ENCODE measurements around the gene PPP1R26. TPM values are rescaled to one million over a fixed set of nuclear protein-coding genes. Genes with fewer than 3 reads are reported as not detected.
A peak's percentile ranks its signal among the peaks of the same experiment; 100 is the strongest.

The PPP1R26 gene
- polyA plus RNA-seq, 1 of the 3 experiments (the other 2 are of a cell fraction): 20.1 TPM

- Histone ChIP-seq H3K9me3 (no peaks in the 10 kb centered on the region), H3K79me2 (ENCODE audit: insufficient read depth) (peaks cover 19% of the 10 kb centered on the region), H4K20me1 (ENCODE audit: insufficient read depth) (peaks cover 22% of the 10 kb centered on the region), H3K4me3 (ENCODE audit: low read depth in 2 of 2, low read length in 1 of 2) (no peak overlapping the region), H3K9ac (no peak overlapping the region), H3F3A (replicated peaks; ENCODE audit: insufficient read depth) (no peaks in the 10 kb centered on the region), H2AFZ (ENCODE audit: low read depth) (no peak overlapping the region), H3K9me2 (no peaks in the 10 kb centered on the region), H3K27me3 (ENCODE audit: insufficient read depth) (no peaks in the 10 kb centered on the region), H3K4me1 (ENCODE audit: control insufficient read depth in 1 of 2, insufficient read depth in 2 of 2, low read depth in 1 of 2, low read length in 1 of 2) (peaks cover 6 to 19% of the 10 kb centered on the region in 2 experiments; a peak in 3 of 4 replicates), H3K4me2 (no peak overlapping the region), H3K27ac (ENCODE audit: low read depth in 2 of 2, low read length in 1 of 2) (no peak overlapping the region; a peak in 1 of 4 replicates), H3K36me3 (replicated peaks in 1 of 2; ENCODE audit: control insufficient read depth in 1 of 2, insufficient read depth in 2 of 2, low read length in 1 of 2) (peaks cover 3 to 33% of the 10 kb centered on the region in 2 experiments)
- CTCF ChIA-PET: interaction anchor here (0.6 to 2.4 kb wide), 18 partner anchors 9 to 134 kb away, joined by 3 to 23 read pairs (median 5); no protein-coding TSS in a partner anchor
- POLR2A ChIA-PET: interaction anchor here (2.3 kb wide), 1 partner anchor 23 kb away, joined by 8 read pairs; no protein-coding TSS in a partner anchor
- WGBS (ENCODE audit: low lambda C conversion rate): 94% methylated on average over 28 of the region's 41 CpGs
- TF ChIP-seq CTCF (IDR thresholded peaks at IDR 0.05) (no peak), POLR2AphosphoS5 (IDR thresholded peaks at IDR 0.05; ENCODE audit: low read depth, low read length) (no peak), JUND (IDR thresholded peaks at IDR 0.05) (no peak), GATA2 (CRISPR knock-in tag; IDR thresholded peaks at IDR 0.05) (no peak), FOXJ3 (CRISPR knock-in tag; IDR thresholded peaks at IDR 0.05) (no peak)
- DNase-seq: no peak
Observed at GRCh38 chr9:135503371-135504261, 24.0 kb downstream of the PPP1R26 start.

GRCh38 chr9:135504262-135505243 is 25.0 kb downstream of the PPP1R26 start:
- Histone ChIP-seq H3K9me3 (no peaks in the 10 kb centered on the region), H4K20me1 (ENCODE audit: insufficient read depth) (peaks cover 22% of the 10 kb centered on the region), H3K9me2 (no peaks in the 10 kb centered on the region), H3K36me3 (replicated peaks in 1 of 2; ENCODE audit: control insufficient read depth in 1 of 2, insufficient read depth in 2 of 2, low read length in 1 of 2) (peaks cover 3 to 33% of the 10 kb centered on the region in 2 experiments), H2AFZ (ENCODE audit: low read depth) (no peak overlapping the region), H3K79me2 (ENCODE audit: insufficient read depth) (peaks cover 19% of the 10 kb centered on the region), H3K9ac (no peak overlapping the region), H3F3A (replicated peaks; ENCODE audit: insufficient read depth) (no peaks in the 10 kb centered on the region), H3K27ac (ENCODE audit: low read depth in 2 of 2, low read length in 1 of 2) (no peak overlapping the region; a peak in 1 of 4 replicates), H3K4me2 (no peak overlapping the region), H3K4me3 (ENCODE audit: low read depth in 2 of 2, low read length in 1 of 2) (no peak overlapping the region), H3K4me1 (ENCODE audit: control insufficient read depth in 1 of 2, insufficient read depth in 2 of 2, low read depth in 1 of 2, low read length in 1 of 2) (peaks cover 6 to 13% of the 10 kb centered on the region in 2 experiments; a peak in 3 of 4 replicates), H3K27me3 (ENCODE audit: insufficient read depth) (no peaks in the 10 kb centered on the region)
- no peak for TF ChIP-seq JUND (IDR thresholded peaks at IDR 0.05)
- TF ChIP-seq CTCF (IDR thresholded peaks at IDR 0.05): peak; percentile 75
- peak; percentile 29; the same call in 1 of the 2 replicates for TF ChIP-seq SMC3 (IDR thresholded peaks at IDR 0.05; ENCODE audit: low read depth, low read length)
- TF ChIP-seq GATA2 (CRISPR knock-in tag; IDR thresholded peaks at IDR 0.05): no peak
- peak; percentile 51 for TF ChIP-seq RAD21 (IDR thresholded peaks at IDR 0.05; ENCODE audit: low read length)
- DNase-seq: peak; percentile 83
- ChIA-PET POLR2A (interaction anchor here (2.3 kb wide), 1 partner anchor 24 kb away, joined by 8 read pairs; no protein-coding TSS in a partner anchor), CTCF (interaction anchor here (0.5 to 2.4 kb wide), 31 partner anchors 9 to 345 kb away, joined by 3 to 23 read pairs (median 4); partner anchors contain the start of gene KCNT1)
- 66% methylated on average over 12 of the region's 21 CpGs for WGBS (ENCODE audit: low lambda C conversion rate)
